Activated T-cell treated with anti-CD3 and anti-CD28 coated beads for 1 hour (primary cell): Measurements from ENCODE around the gene DCANP1.

ENCODE experiments used
- DNase-seq: peaks from one replicate; pipeline ENCODE4 v3.0.0-alpha.2; 2020; ENCODE audit warnings: low read depth

Gene DCANP1

DNA sequence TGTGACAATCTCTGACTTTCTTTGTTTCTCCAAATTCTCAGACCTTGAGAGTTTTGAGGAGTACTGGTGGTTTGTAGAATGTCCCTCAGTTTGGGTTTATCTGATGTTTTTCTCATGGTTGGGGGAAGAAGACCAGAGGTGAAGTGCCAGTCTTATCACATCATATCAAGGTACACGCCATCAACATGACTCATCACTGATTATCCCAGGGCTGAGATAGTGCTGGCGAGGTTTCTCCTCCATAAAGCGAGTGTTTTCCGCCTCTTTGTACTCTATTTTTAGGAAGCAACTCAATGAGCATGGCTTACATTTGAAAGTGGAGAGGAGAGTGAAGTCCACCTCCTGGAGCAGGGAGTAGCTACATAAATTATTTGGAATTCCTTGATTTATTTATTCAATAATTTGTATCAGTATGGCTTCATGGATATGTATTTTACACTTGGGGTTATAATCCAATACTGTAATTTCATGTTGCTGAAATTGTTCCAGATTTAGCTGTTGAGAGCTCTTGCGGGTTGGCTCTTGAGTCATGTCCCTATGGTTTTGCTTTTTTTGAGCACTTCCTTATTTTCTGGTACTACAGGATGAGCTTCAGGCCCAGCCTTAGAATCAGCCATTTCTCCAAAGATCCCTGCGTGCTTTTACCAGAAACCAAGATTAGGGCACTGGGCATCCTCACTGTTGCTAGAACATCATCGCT lies 23.9 kb downstream of the DCANP1 start:
- DNase-seq: no peak

- no peak for DNase-seq
These were observed 24.7 kb downstream of the DCANP1 start for GRCh38 chr5:135422419-135422818.

- no peak for DNase-seq
These were observed 30.1 kb downstream of the DCANP1 start for GRCh38 chr5:135417083-135417482.

GRCh38 chr5:135405082-135405481 lies 42.1 kb downstream of the DCANP1 start:
- DNase-seq: no peak

DNA sequence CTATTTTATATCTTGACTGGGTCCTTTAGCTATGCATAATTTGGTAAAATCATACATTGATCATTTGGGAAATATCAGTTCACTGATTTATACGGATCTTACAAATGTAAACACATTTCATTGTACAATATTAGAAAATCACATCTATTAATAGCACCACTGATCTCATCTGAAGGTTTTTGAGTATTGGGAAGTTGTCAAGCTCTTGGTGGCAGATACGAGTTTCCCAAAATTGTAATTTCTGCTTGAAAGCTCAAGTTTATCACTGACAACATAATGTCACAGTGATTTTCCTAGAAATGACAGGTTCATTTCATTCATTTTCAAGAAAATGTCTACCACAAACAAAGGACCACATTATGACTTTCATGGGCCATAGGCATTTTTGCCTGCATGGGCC lies 45.1 kb downstream of the DCANP1 start:
- no peak for DNase-seq

GRCh38 chr5:135400866-135401265 lies 46.3 kb downstream of the DCANP1 start:
- no peak for DNase-seq

DNA sequence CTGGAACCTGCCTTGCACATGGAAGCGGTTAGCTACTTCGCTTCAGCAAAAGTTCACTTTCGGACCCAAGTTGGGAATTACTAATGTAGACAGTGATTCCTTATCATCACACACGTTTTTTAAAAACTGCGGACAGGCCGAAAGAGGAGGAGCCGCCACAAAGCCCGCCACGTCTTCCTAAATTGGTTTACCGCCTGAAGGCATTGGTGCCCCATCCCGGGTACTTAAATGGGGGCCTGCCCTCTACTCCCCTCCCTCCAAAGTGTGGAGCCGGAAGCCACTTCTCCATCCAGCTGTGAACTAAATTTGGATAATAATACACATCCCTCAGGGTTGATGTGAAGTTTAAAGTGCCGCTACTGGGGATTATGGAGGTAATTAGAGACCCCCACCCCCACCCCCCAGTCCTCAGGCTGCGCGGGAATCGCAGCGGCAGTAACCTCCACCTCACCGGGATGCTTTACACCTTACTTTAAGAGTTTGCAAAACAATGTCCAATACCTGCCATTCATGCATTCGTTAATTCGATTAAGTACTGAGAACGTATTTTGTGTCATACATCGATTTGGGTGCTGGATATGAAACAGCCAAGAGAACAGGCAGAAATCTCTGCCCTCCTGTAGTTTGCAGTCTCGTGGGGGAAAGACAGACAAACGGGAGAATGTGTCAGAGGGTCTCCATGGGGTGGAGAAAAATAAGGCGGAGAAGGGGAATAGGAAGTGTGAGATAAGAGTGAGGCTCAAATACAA lies 47.2 kb downstream of the DCANP1 start:
- DNase-seq: no peak

- DNase-seq: peak; percentile 76
These were observed 48.0 kb downstream of the DCANP1 start, which contains the start of gene MACROH2A1 for GRCh38 chr5:135398855-135399793. Gene MACROH2A1, minus strand, starts transcription at chr5:135399231. Its CDS starts 10,138 bp downstream, at chr5:135389093.

GRCh38 chr5:135398160-135398854 lies 48.8 kb downstream of the DCANP1 start:
- DNase-seq: no peak

- DNase-seq: no peak
These were observed 50.1 kb downstream of the DCANP1 start for GRCh38 chr5:135397084-135397483.

- no peak for DNase-seq
These were observed 50.6 kb downstream of the DCANP1 start for GRCh38 chr5:135396459-135397055.

GRCh38 chr5:135395866-135396265 lies 51.3 kb downstream of the DCANP1 start:
- DNase-seq: no peak

GRCh38 chr5:135395451-135395850 lies 51.7 kb downstream of the DCANP1 start:
- no peak for DNase-seq
